GM12878 (cell line): ENCODE data around the gene COL4A4.

Experiments
- CHD1 ChIP-seq: IDR thresholded peaks from 2 replicates; pipeline ENCODE4 v1.6.1; 2012; ENCODE audit warnings: low read depth, low read length, improper control_type of control experiment
- CREB1 ChIP-seq: IDR thresholded peaks from 2 replicates; pipeline ENCODE4 v1.6.1; 2012; ENCODE audit warnings: low read depth, mild to moderate bottlenecking, inconsistent platforms
- GABPA ChIP-seq: IDR thresholded peaks from 2 replicates; pipeline ENCODE4 v1.6.1; 2014; ENCODE audit warnings: antibody characterized with exemption, low read depth, mild to moderate bottlenecking, inconsistent platforms
- HCFC1 ChIP-seq: fragments of 150-350 bp; IDR thresholded peaks from 2 replicates; pipeline ENCODE4 v1.6.1; 2014; ENCODE audit warnings: low read length
- MXI1 ChIP-seq: fragments of 150-350 bp; IDR thresholded peaks from 2 replicates; pipeline ENCODE4 v1.6.1; 2011; ENCODE audit warnings: low read depth, mild to moderate bottlenecking, inconsistent platforms, low read length, improper control_type of control experiment
- POLR2AphosphoS2 ChIP-seq: IDR thresholded peaks from 2 replicates; pipeline ENCODE4 v1.6.1; 2011; ENCODE audit warnings: low read depth, mild to moderate bottlenecking, low read length, improper control_type of control experiment, moderate library complexity
- RUNX3 ChIP-seq: IDR thresholded peaks from 2 replicates; pipeline ENCODE4 v1.6.1; 2012; ENCODE audit warnings: low read length, inconsistent platforms
- SREBF2 ChIP-seq: IDR thresholded peaks from 2 replicates; pipeline ENCODE4 v1.6.1; 2012; ENCODE audit warnings: mild to moderate bottlenecking, low read length
- TAF1 ChIP-seq: IDR thresholded peaks from 2 replicates; pipeline ENCODE4 v1.6.1; 2011; ENCODE audit warnings: mild to moderate bottlenecking, low read depth, low read length, borderline replicate concordance
- YY1 ChIP-seq: IDR thresholded peaks from 2 replicates; pipeline ENCODE4 v1.6.1; 2011; ENCODE audit warnings: low read depth, mild to moderate bottlenecking, low read length
- TF ChIP-seq, protein P1 (sequence below), 3 experiments: IDR thresholded peaks in 2 of 3; conservative IDR thresholded peaks in 1 of 3; 2 replicates each; pipeline ENCODE4 v1.5.1; 2011; ENCODE audit warnings: low read depth in 3 of 3, low read length in 3 of 3, mild to moderate bottlenecking in 3 of 3, control low read depth in 2 of 3, moderate library complexity in 2 of 3, inconsistent platforms in 1 of 3, mixed read lengths in 1 of 3; ENCODE audit not compliant: control insufficient read depth in 2 of 3, insufficient read depth in 1 of 3; ENCODE audit errors: extremely low read depth in 1 of 3
- TF ChIP-seq, protein P2 (sequence below): IDR thresholded peaks from 2 replicates; pipeline ENCODE4 v1.6.1; 2011; ENCODE audit warnings: low read depth, low read length, improper control_type of control experiment, borderline replicate concordance

- TF ChIP-seq RUNX3 (no peak), CREB1 (no peak), YY1 (no peak), CHD1 (no peak), HCFC1 (no peak), TAF1 (no peak), GABPA (no peak), POLR2AphosphoS2 (no peak), MXI1 (no peak), SREBF2 (no peak)
- TF ChIP-seq, protein P1, sequence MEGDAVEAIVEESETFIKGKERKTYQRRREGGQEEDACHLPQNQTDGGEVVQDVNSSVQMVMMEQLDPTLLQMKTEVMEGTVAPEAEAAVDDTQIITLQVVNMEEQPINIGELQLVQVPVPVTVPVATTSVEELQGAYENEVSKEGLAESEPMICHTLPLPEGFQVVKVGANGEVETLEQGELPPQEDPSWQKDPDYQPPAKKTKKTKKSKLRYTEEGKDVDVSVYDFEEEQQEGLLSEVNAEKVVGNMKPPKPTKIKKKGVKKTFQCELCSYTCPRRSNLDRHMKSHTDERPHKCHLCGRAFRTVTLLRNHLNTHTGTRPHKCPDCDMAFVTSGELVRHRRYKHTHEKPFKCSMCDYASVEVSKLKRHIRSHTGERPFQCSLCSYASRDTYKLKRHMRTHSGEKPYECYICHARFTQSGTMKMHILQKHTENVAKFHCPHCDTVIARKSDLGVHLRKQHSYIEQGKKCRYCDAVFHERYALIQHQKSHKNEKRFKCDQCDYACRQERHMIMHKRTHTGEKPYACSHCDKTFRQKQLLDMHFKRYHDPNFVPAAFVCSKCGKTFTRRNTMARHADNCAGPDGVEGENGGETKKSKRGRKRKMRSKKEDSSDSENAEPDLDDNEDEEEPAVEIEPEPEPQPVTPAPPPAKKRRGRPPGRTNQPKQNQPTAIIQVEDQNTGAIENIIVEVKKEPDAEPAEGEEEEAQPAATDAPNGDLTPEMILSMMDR (IDR thresholded peaks at IDR 0.05 in 2 of 3, conservative IDR thresholded peaks at IDR 0.05 in 1 of 3; ENCODE audit: control insufficient read depth in 2 of 3, extremely low read depth in 1 of 3, insufficient read depth in 1 of 3, low read depth in 3 of 3, low read length in 3 of 3): no peak
- TF ChIP-seq, protein P2, sequence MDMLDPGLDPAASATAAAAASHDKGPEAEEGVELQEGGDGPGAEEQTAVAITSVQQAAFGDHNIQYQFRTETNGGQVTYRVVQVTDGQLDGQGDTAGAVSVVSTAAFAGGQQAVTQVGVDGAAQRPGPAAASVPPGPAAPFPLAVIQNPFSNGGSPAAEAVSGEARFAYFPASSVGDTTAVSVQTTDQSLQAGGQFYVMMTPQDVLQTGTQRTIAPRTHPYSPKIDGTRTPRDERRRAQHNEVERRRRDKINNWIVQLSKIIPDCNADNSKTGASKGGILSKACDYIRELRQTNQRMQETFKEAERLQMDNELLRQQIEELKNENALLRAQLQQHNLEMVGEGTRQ: no peak
These were observed 41.7 kb upstream of the COL4A4 start for GRCh38 chr2:227205701-227206100.
